GM23248 (cell line): ENCODE measurements around the gene CSKMT. TPM values are rescaled to one million over a fixed set of nuclear protein-coding genes. Genes with fewer than 3 reads are reported as not detected.

Experiments used
- DNase-seq: peaks from one replicate; pipeline ENCODE4 v3.0.0-alpha.2; 2015
- H2AFZ ChIP-seq: fragments of 200-600 bp; sonication (generic); 2 replicates; pipeline ENCODE4 v1.6.1; 2016; ENCODE audit warnings: antibody characterized with exemption
- H3F3A ChIP-seq: fragments of 200-600 bp; sonication (generic); 2 replicates; pipeline ENCODE4 v1.6.1; 2016; ENCODE audit warnings: mild to moderate bottlenecking, antibody characterized with exemption, mixed run types; ENCODE audit not compliant: insufficient read depth
- H3K27ac ChIP-seq: fragments of 200-600 bp; sonication (generic); 2 replicates; pipeline ENCODE4 v1.5.1; 2016; ENCODE audit warnings: mild to moderate bottlenecking
- H3K27me3 ChIP-seq: fragments of 200-600 bp; sonication (generic); replicated peaks from 2 replicates; pipeline ENCODE4 v1.6.1; 2016; ENCODE audit warnings: mild to moderate bottlenecking; ENCODE audit not compliant: insufficient read depth
- H3K36me3 ChIP-seq: fragments of 200-600 bp; sonication (generic); 2 replicates; pipeline ENCODE4 v1.6.1; 2016; ENCODE audit warnings: low read depth, mild to moderate bottlenecking
- H3K4me1 ChIP-seq: fragments of 200-600 bp; sonication (generic); 2 replicates; pipeline ENCODE4 v1.6.1; 2016; ENCODE audit warnings: mild to moderate bottlenecking; ENCODE audit not compliant: insufficient read depth
- H3K4me2 ChIP-seq: fragments of 200-600 bp; sonication (generic); one replicate; pipeline ENCODE4 v1.6.1; 2016; ENCODE audit warnings: mild to moderate bottlenecking; ENCODE audit not compliant: unreplicated experiment
- H3K4me3 ChIP-seq: fragments of 200-600 bp; sonication (generic); 2 replicates; pipeline ENCODE4 v1.5.1; 2016; ENCODE audit warnings: mild to moderate bottlenecking
- H3K79me2 ChIP-seq: fragments of 200-600 bp; sonication (generic); 2 replicates; pipeline ENCODE4 v1.6.1; 2016; ENCODE audit warnings: mild to moderate bottlenecking; ENCODE audit not compliant: insufficient read depth
- H3K9ac ChIP-seq: fragments of 200-600 bp; sonication (generic); 2 replicates; pipeline ENCODE4 v1.6.1; 2016; ENCODE audit warnings: mild to moderate bottlenecking
- H3K9me2 ChIP-seq: fragments of 200-600 bp; sonication (generic); 2 replicates; pipeline ENCODE4 v1.6.1; 2016; ENCODE audit warnings: mixed run types, mild to moderate bottlenecking, moderate library complexity; ENCODE audit not compliant: insufficient read depth
- H3K9me3 ChIP-seq: fragments of 200-600 bp; sonication (generic); one replicate; pipeline ENCODE4 v1.6.1; 2017; ENCODE audit warnings: low read depth
- H4K20me1 ChIP-seq: fragments of 200-600 bp; sonication (generic); 2 replicates; pipeline ENCODE4 v1.6.0; 2016; ENCODE audit not compliant: insufficient read depth
- EZH2 ChIP-seq: fragments of 200-600 bp; sonication (generic); IDR thresholded peaks from 2 replicates; pipeline ENCODE4 v1.6.1; 2018; ENCODE audit warnings: antibody characterized with exemption, mild to moderate bottlenecking; ENCODE audit not compliant: insufficient read depth, poor library complexity, severe bottlenecking
- EZH2phosphoT487 ChIP-seq: fragments of 200-600 bp; sonication (generic); IDR thresholded peaks from 2 replicates; pipeline ENCODE4 v1.6.1; 2018; ENCODE audit warnings: antibody characterized with exemption, moderate library complexity, mild to moderate bottlenecking, low read depth; ENCODE audit not compliant: insufficient read depth
- WGBS, 2 experiments: methylation state at CpG; one replicate each; pipeline ENCODE4 v1.1.6; 2015 to 2017; ENCODE audit warnings: low lambda C conversion rate in 2 of 2, low coverage in 1 of 2; ENCODE audit errors: missing lambda C conversion rate in 2 of 2; 5-methylcytosine and 5-hydroxymethylcytosine counted together
- in situ Hi-C: fragments of 300-500 bp; cut with MboI; formaldehyde crosslinking; loops from 2 replicates; pipeline ENCODE4 v1.15.0; 2020
- polyA plus RNA-seq: library from polyadenylated mRNA; unstranded; fragments of >200 nt; fragmentation: Nextera tagmentation; extraction: Ambion mirVana; gene quantifications from 2 replicates; pipeline ENCODE4 v1.2.1, GENCODE V29; 2016
- total RNA-seq: library from RNA; depleted of rRNA; stranded (reverse); fragments of >200 nt; shearing (Covaris generic); gene quantifications from 2 replicates; pipeline ENCODE4 v1.2.3, GENCODE V29; 2014

The CSKMT gene
- total and polyA plus RNA-seq, 2 experiments from 2014 or later, result 3.6 to 5.4 TPM

DNA sequence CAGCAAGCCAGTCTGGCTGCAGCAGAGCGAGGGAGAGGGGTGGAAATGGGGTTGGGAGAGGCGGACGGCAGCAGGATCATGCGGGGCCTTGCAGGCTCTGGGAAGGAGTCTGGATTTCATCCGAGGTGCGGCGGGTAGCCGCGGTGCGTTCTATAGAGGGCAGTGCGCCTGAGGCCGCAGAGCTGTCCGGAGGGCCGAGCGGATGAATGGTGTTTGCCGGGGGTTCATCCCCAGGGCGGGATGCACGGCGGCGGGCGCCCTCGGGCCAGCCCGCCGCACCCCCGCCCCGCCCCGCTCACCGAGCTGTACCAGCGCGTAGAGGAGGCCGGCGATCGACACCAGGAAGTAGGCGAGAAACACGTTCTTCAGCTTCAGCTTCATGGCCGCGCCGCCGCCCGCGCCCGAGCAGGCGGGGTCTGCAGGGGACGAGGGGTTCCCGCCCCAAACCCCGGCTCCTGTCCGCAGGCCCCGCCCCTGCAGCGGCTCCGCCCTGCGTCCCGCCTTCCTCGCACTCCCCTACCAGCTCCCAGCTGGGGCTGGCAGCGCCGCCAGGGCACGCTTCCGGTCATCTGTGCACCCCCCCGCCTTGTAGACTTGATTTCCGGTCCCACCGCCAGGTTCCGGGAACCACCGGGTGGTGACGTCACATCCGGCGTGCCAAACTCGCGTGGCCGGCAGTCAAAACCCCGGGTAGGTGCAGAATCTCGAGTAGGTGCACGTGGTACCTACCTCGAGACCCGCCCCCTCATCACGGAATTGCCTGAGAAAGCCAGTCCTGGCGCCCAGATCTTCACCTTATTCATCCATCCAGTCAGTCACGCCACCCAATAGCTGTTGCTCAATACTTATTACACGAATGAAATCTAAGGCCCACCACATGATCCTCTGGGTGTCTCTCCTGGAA is 43.3 kb upstream of the CSKMT start, which contains the start of gene B3GAT3:
Gene B3GAT3 (minus strand): TSS at position 420 of the 904 bp plus-strand sequence. CDS start 39 bp downstream, at position 381.
- H3K9ac ChIP-seq, result peak within 1 kb of the TSS; percentile 81
- 2 to 3% methylated on average over 58 to 65 of the region's 77 CpGs for WGBS, 2 experiments
- no peaks in the 10 kb centered on the region for H3K9me3 ChIP-seq
- peaks cover 18% of the 10 kb centered on the region for H3K4me1 ChIP-seq
- peaks cover 57% of the 10 kb centered on the region for H3F3A ChIP-seq
- H3K79me2 ChIP-seq, result peaks cover 29% of the 10 kb centered on the region
- no peaks in the 10 kb centered on the region for H3K9me2 ChIP-seq
- no peaks in the 10 kb centered on the region for H3K27me3 ChIP-seq
- H3K27ac ChIP-seq, result peak within 1 kb of the TSS; percentile 98
- H3K4me3 ChIP-seq, result peak within 1 kb of the TSS; percentile 90
- no peak for TF ChIP-seq EZH2
- no peak for TF ChIP-seq EZH2phosphoT487
- H3K36me3 ChIP-seq, result peaks cover 12% of the 10 kb centered on the region; the same call in 1 of the 2 replicates
- no peaks in the 10 kb centered on the region for H4K20me1 ChIP-seq
- DNase-seq, result peak; percentile 99
- in situ Hi-C loops, result no loop called here
- peak within 1 kb of the TSS; percentile 90 for H3K4me2 ChIP-seq
- peak within 1 kb of the TSS; percentile 84 for H2AFZ ChIP-seq

DNA sequence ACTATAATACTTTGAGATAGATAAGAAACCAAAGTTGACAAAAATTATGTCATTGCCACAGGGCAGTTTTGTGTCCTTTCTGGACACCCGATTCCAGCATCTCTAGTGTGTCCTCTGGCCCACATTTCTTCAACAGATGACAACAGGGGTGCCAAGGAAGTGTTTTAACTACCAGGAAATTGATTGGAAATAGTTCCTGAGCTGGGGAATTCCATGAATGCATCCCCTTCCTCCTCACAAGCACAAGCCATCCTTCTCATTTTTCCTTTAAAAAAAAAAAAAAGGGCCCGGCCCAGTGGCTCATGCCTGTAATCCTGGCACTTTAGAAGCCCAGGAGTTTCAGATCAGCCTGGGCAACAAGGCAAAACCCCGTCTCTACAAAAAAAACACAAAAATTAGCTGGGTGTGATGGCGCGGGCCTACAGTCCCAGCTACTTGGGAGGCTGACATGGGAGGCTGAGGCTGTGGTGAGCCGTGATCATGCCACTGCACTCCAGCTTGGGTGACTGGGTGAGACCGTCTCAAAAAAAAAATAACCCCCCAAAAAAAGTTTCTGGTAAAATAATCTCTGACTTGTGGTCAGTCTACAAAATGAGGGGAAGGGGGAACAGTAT is 42.5 kb upstream of the CSKMT start:
- Histone ChIP-seq H3K36me3 (peaks cover 18% of the 10 kb centered on the region; the same call in 1 of the 2 replicates), H3K4me1 (peaks cover 18% of the 10 kb centered on the region), H3K4me2 (peak overlapping the region; percentile 40), H3K27ac (peak overlapping the region; percentile 98), H2AFZ (peak overlapping the region; percentile 57), H3K9me3 (no peaks in the 10 kb centered on the region), H3K27me3 (no peaks in the 10 kb centered on the region), H3K9me2 (no peaks in the 10 kb centered on the region), H3K79me2 (peaks cover 29% of the 10 kb centered on the region), H3K4me3 (peak overlapping the region; percentile 90), H3F3A (peaks cover 62% of the 10 kb centered on the region), H4K20me1 (no peaks in the 10 kb centered on the region), H3K9ac (peak overlapping the region; percentile 81)
- no peak for DNase-seq
- no peak for TF ChIP-seq EZH2
- no peak for TF ChIP-seq EZH2phosphoT487
- WGBS, 2 experiments, result 77 to 80% methylated on average over 7 of the region's 7 CpGs
- in situ Hi-C loops, result no loop called here

DNA sequence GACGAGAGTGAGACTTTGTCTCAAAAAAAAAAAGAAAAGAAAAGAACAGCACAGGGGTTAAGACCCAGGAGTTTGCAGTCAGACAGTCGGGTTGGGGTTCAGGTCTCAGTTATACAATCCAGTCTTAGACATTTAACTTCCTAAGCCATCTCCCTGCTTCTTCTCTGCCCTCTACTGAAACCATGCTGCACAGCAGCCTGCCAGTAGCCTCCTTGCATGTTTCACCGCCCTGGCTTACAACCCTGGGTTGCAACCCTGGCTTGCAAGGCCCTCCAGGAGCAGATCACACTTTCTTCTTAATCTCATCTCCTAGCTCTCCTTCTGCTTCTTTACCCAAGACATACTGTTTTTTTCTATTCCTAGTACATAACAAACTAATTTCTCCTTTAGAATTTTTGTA is 37.4 kb upstream of the CSKMT start:
- WGBS, 2 experiments, result 59 to 68% methylated on average over 3 of the region's 3 CpGs
- no peaks in the 10 kb centered on the region for H3K4me1 ChIP-seq
- no peaks in the 10 kb centered on the region for H4K20me1 ChIP-seq
- H2AFZ ChIP-seq, result no peak overlapping the region
- no peaks in the 10 kb centered on the region for H3K9me2 ChIP-seq
- H3K36me3 ChIP-seq, result peaks cover 50% of the 10 kb centered on the region; the same call in 1 of the 2 replicates
- H3K9ac ChIP-seq, result no peak overlapping the region
- H3K4me3 ChIP-seq, result no peak overlapping the region
- H3K27ac ChIP-seq, result no peak overlapping the region
- H3F3A ChIP-seq, result peaks cover 48% of the 10 kb centered on the region
- TF ChIP-seq EZH2, result no peak
- TF ChIP-seq EZH2phosphoT487, result no peak
- no peak overlapping the region for H3K4me2 ChIP-seq
- no peaks in the 10 kb centered on the region for H3K27me3 ChIP-seq
- peak; percentile 32 for DNase-seq
- in situ Hi-C loops, result no loop called here
- H3K79me2 ChIP-seq, result no peaks in the 10 kb centered on the region
- H3K9me3 ChIP-seq, result no peaks in the 10 kb centered on the region

DNA sequence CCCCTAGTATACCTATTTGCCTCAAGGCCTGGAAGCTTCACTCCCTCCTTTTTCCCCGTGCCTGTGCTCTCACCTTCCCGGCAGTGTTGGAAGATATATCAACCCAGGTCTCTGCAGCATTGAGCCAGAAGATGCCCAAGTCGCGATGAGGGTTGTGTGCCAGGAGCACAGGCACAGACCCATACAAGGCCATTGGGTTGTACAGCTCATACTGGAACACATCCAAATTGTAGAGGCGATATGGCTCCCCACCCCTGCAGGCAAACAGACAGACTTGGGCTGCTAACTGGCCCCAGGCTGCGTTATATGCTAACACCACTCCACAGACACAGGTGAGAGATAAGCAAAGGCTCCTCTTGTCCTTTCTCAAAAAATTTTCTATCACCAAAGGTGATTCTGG is 32.6 kb upstream of the CSKMT start:
- Histone ChIP-seq H3K36me3 (peaks cover 74% of the 10 kb centered on the region; the same call in 1 of the 2 replicates), H3K9me3 (no peaks in the 10 kb centered on the region), H3K27ac (no peak overlapping the region), H3K4me2 (no peak overlapping the region), H3K9me2 (no peaks in the 10 kb centered on the region), H3K27me3 (no peaks in the 10 kb centered on the region), H3K4me1 (no peaks in the 10 kb centered on the region), H3K9ac (no peak overlapping the region), H3K4me3 (no peak overlapping the region), H4K20me1 (no peaks in the 10 kb centered on the region), H2AFZ (no peak overlapping the region), H3K79me2 (peaks cover 34% of the 10 kb centered on the region), H3F3A (0 out of 2 replicates have a peak, but pooled peaks cover 3% of the 10 kb centered on the region)
- 93% methylated on average over 6 of the region's 6 CpGs for WGBS, 2 experiments
- no peak for DNase-seq
- TF ChIP-seq EZH2 (no peak), EZH2phosphoT487 (no peak)
- in situ Hi-C loops, result no loop called here
